HG03439 (cell line): ENCODE results near the gene PCDH1.

Source experiments
- ATAC-seq: cut with Tn5 transposase; IDR thresholded peaks from one replicate; pipeline ENCODE4 v1.9.1; 2021; ENCODE audit warnings: mild to moderate bottlenecking, moderate library complexity; ENCODE audit not compliant: unreplicated experiment

PCDH1 gene

DNA sequence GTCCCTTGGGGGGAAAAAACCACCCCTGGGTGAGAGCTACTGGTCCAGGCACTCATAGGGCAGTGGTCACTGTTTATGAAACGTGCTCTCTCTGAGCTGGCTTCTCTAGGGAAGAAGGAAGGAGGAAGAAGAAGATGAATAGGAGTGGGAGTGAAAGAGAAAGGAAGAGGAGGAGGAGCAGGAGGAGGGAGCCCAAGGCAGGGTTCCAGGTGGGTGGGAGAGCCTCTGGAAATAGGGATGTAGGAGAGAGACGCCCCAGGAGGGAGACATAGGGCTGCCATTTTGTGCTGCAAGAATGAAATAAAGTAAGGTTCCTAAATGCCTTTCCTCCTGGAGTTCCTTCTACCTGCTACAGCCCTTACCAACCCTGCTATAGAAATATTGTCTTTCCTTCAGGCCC is 65.7 kb downstream of the PCDH1 start:
- no peak for ATAC-seq

- ATAC-seq: no peak
These were observed 66.7 kb downstream of the PCDH1 start for GRCh38 chr5:141811287-141812155.

GRCh38 chr5:141810702-141811101 is 67.5 kb downstream of the PCDH1 start:
- ATAC-seq: no peak

DNA sequence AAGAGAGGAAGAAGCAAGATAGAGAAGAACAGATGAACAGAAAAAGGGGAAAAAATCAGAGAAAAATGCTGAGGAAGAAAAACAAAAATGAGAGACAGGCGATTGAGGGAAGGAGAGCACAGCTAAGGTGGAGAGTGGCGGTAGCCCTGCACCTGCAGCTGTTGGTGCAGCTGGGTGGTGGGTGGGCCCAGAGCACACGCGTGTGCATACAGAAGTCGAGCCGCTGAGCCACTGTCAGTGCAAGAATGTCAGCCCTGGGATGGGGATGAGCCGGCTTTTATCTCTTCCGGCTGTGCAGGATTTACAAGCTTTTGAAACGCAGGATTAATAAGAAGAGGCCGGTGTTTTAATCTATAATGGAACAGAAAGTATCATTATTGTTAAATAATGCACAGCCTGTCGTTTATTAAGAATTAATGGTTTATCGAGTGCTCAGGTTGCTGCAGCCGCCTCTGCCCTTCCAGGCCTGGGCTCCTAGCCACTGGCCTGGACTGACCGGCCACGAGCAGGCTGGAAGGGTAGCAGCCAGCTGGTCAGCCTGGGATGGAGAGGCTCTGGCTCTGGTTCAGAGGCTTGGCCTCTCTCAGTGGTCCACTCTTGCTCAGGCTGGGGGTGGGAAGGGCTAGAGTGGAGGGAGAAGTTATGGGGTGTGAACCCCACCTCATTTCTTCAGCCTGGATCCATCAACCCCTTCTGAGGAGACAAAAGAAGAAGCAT is 68.7 kb downstream of the PCDH1 start:
- ATAC-seq: no peak

GRCh38 chr5:141808857-141809256 is 69.4 kb downstream of the PCDH1 start:
- no peak for ATAC-seq

DNA sequence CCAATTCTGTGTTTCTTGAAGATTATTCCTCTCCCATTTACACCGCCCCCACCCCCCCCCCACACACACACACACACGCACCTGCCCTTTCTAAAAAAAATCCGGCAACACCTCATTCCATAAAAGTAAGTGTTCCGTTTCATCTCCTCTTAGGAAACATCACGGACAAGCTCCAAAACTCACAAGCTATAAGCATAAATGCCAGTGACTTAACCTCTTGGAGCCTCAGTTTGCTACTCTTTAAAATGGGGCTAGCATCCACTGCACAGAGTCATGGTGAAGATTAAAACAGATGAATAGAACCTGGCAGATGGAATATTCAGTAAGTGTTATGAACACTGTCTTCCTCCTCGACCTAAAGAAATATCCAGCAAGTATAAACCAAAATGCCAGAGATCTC is 70.5 kb downstream of the PCDH1 start:
- no peak for ATAC-seq

DNA sequence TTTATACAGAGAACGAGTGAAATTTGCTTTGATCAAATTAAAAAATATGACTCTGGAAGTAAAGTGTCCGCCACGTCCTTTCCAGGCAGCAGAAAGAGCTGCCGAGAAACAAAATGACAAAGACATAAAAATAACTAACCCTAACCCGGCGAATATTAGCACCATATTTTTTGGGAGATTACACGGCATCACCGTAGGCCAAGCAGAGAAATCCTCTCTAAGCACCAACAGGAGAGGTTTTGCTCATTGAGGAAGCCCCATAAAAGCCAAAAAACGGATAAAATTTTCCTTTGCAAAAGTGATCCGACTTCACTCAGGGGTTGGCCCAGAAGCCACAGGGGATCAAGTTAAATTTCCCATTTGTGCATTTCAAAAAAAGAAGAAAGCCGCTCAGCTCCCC is 70.9 kb downstream of the PCDH1 start:
- ATAC-seq: no peak

GRCh38 chr5:141806626-141807025 is 71.6 kb downstream of the PCDH1 start:
- no peak for ATAC-seq

DNA sequence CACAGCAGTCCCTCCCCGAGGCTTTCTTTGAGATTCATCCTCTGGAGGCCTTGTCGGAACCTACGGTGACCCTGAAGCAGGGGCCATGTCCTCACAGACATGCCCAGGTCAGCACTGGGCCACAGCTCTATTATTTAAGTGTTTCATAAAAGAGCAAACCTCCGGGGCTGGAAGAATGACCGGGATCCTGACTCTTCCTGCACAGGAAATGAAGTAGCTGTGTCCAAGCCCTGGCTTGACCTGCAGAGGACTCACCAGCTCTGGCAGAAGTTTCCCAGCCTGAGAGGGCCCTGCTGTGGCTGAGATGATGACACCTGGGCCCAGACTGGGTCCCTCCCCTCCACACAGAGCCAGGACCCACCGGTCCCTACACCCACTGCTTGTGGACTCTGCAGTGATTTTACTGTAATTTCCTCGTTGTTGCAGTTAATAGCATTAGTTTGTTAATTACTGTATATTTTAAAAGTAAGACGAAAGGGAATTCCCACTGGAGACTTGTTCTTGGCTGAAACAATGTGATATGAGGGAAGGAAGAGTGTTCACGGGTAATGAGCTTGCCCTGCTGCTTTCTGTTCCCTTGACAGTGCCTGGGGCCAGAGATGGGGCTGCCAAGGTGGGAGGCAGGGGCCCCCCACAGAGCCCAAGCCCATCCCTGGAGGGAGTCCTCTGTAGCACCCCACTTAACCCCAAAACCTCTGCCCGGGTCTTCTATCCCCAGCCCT is 72.2 kb downstream of the PCDH1 start:
- ATAC-seq: no peak

DNA sequence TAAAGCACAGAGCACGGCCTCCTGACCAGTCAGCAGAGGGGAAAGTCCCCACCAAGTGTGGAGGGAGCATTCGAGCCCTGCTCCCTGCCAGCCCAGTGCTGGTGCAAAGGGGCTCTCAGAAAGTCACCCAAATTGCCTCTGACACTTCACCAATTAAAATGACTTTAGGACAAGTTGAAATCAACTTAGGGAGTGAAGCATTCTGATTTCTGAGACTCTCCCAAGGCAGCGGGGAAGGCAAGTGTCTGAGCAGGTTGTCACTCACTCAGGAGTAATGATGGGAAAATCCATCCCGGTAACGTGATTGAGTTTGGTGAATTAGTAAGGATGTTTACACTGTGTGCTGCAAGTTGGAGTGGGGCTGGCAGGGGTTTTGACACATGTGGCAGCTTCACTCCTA is 73.7 kb downstream of the PCDH1 start:
- ATAC-seq: no peak
